HG03457 (cell line): ENCODE results near the gene RTP2.
"Not testable (repeated sequence)": the region's sequence is repeated elsewhere in the genome, so short reads cannot be mapped to it uniquely, and the experiment has no call there.

Experiments
- ATAC-seq: cut with Tn5 transposase; IDR thresholded peaks from one replicate; pipeline ENCODE4 v1.9.1; 2021; ENCODE audit warnings: moderate number of reproducible peaks; ENCODE audit not compliant: unreplicated experiment

The RTP2 gene

GRCh38 chr3:187717572-187717971, 15.2 kb upstream of the RTP2 start:
- no peak for ATAC-seq

- peak; percentile 72 for ATAC-seq
Measured at GRCh38 chr3:187714404-187714979, 12.1 kb upstream of the RTP2 start.

- no peak for ATAC-seq
Measured at GRCh38 chr3:187713504-187713903, 11.1 kb upstream of the RTP2 start.

- ATAC-seq, result no peak
Measured at GRCh38 chr3:187709155-187709554, 6.8 kb upstream of the RTP2 start.

- ATAC-seq, result no peak
Measured at GRCh38 chr3:187708696-187709095, 6.3 kb upstream of the RTP2 start.

GRCh38 chr3:187706971-187707370, 4.6 kb upstream of the RTP2 start:
- ATAC-seq, result no peak

GRCh38 chr3:187705164-187705563, 2.8 kb upstream of the RTP2 start:
- ATAC-seq, result no peak

GRCh38 chr3:187700249-187700648, 2.1 kb downstream of the RTP2 start:
- ATAC-seq, result no peak

- ATAC-seq, result no peak
Measured at GRCh38 chr3:187698499-187699399, 3.6 kb downstream of the RTP2 start.

- no peak for ATAC-seq
Measured at GRCh38 chr3:187696021-187696420, 6.3 kb downstream of the RTP2 start.

- no peak for ATAC-seq
Measured at GRCh38 chr3:187695449-187695848, 6.9 kb downstream of the RTP2 start.

GRCh38 chr3:187694801-187695200, 7.6 kb downstream of the RTP2 start:
- no peak for ATAC-seq

GRCh38 chr3:187693431-187693830, 8.9 kb downstream of the RTP2 start:
- ATAC-seq, result no peak

- no peak for ATAC-seq
Measured at GRCh38 chr3:187689984-187690383, 12.4 kb downstream of the RTP2 start.

- no peak for ATAC-seq
Measured at GRCh38 chr3:187686621-187687273, 15.6 kb downstream of the RTP2 start.

- ATAC-seq, result no peak
Measured at GRCh38 chr3:187685948-187686347, 16.4 kb downstream of the RTP2 start.

GRCh38 chr3:187684880-187685279, 17.5 kb downstream of the RTP2 start:
- ATAC-seq, result no peak

- no peak for ATAC-seq
Measured at GRCh38 chr3:187684444-187684843, 17.9 kb downstream of the RTP2 start.

GRCh38 chr3:187681756-187682155, 20.6 kb downstream of the RTP2 start:
- ATAC-seq, result not testable (repeated sequence)

- no peak for ATAC-seq
Measured at GRCh38 chr3:187679638-187680396, 22.5 kb downstream of the RTP2 start.

- ATAC-seq, result no peak
Measured at GRCh38 chr3:187678726-187679268, 23.6 kb downstream of the RTP2 start.
